Measurements from ENCODE around the gene MIPEP. TPM values are rescaled to one million over a fixed set of nuclear protein-coding genes. Genes with fewer than 3 reads are reported as not detected.

MIPEP gene
- total and polyA plus RNA-seq, 9 of the 15 experiments (the other 6 are each of a cell fraction or from before 2014, with no cell fraction given) = 1.7 to 19.3 (median 13.1) TPM

GRCh38 chr13:23788459-23788858, 100.7 kb downstream of the MIPEP start:
- FAIRE-seq (no peak), ATAC-seq (no peak), DNase-seq (ENCODE audit: extremely low read depth in 1 of 4, low spot score in 3 of 4) (no peak)
- ChIA-PET CTCF (ENCODE audit: low intra/inter-chr PET ratio) (no interaction called here), POLR2A (interaction anchor here (0.6 kb wide), 1 partner anchor 34 kb away, joined by 3 read pairs; no protein-coding TSS in a partner anchor)
- Histone ChIP-seq H3K36me3 (ENCODE audit: control insufficient read depth, insufficient read depth, low read length) (no peaks in the 10 kb centered on the region), H3K27me3 (ENCODE audit: control insufficient read depth in 2 of 2, insufficient read depth in 2 of 2, low read length in 2 of 2) (no peaks in the 10 kb centered on the region), H3K27ac (ENCODE audit: extremely low read depth, low read depth, low read length) (no peak overlapping the region), H3K4me3 (no peak overlapping the region), H2AFZ (ENCODE audit: low read depth, low read length) (no peak overlapping the region), H3K9me1 (ENCODE audit: control insufficient read depth, insufficient read depth, low read length) (no peaks in the 10 kb centered on the region), H3K4me2 (ENCODE audit: insufficient read depth, low read length) (no peak overlapping the region), H3K9ac (ENCODE audit: insufficient read depth in 1 of 2, low read depth in 2 of 2, low read length in 2 of 2) (no peak overlapping the region), H3K9me3 (replicated peaks; ENCODE audit: control insufficient read depth, insufficient read depth, low read depth, low read length) (no peaks in the 10 kb centered on the region), H3K79me2 (ENCODE audit: control insufficient read depth, insufficient read depth, low read length) (no peaks in the 10 kb centered on the region), H3K4me1 (replicated peaks in 1 of 2; ENCODE audit: control insufficient read depth in 2 of 2, insufficient read depth in 2 of 2, low read length in 2 of 2) (no peaks in the 10 kb centered on the region), H4K20me1 (replicated peaks; ENCODE audit: control insufficient read depth, insufficient read depth, low read length) (no peaks in the 10 kb centered on the region)
- no TSS peak for BruUV-seq (replicated peaks)
- WGBS (ENCODE audit: insufficient coverage, low coverage, missing lambda C conversion rate) = 81% methylated on average over 2 of the region's 2 CpGs
- intact Hi-C loops (cut with micrococcal nuclease) = no loop called here
- TF ChIP-seq ZBTB1 (CRISPR knock-in tag; IDR thresholded peaks at IDR 0.05; ENCODE audit: borderline replicate concordance, low read depth) (no peak), CHD4 (IDR thresholded peaks at IDR 0.05; ENCODE audit: insufficient read depth, insufficient replicate concordance, low read depth, low read length, poor library complexity, severe bottlenecking) (no peak), TRIM24 (IDR thresholded peaks at IDR 0.05) (no peak), BCOR (IDR thresholded peaks at IDR 0.05) (no peak)
- in situ Hi-C loops (cut with MboI) = no loop called here

DNA sequence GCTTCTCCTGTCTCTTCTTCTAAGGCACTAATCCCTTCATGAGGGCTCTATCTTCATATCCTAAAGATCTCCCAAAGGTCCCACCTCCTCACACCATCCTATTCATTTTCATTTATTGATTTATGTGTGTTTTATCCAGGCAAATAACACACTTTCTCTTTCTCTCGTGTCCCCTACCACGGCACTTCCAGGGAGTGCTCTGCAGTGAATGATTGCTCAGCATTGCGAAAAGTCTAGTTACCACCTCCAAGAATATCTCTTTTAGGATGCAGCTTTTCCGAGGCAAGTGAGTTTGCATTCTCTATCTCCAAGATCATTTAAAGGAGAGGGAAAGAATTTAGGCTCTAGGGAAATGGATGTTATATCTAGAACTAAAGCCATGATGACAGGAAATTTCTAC, 101.7 kb downstream of the MIPEP start:
- no peak for FAIRE-seq
- no peaks in the 10 kb centered on the region for H4K20me1 ChIP-seq (replicated peaks; ENCODE audit: control insufficient read depth, insufficient read depth, low read length)
- no TSS peak for BruUV-seq (replicated peaks)
- in situ Hi-C loops (cut with MboI) = no loop called here
- ChIA-PET CTCF (ENCODE audit: low intra/inter-chr PET ratio) (no interaction called here), POLR2A (no interaction called here)
- no peak overlapping the region for H2AFZ ChIP-seq (ENCODE audit: low read depth, low read length)
- no peak overlapping the region for H3K4me2 ChIP-seq (ENCODE audit: insufficient read depth, low read length)
- H3K27ac ChIP-seq (ENCODE audit: extremely low read depth, low read depth, low read length) = no peak overlapping the region
- TF ChIP-seq, protein P1, sequence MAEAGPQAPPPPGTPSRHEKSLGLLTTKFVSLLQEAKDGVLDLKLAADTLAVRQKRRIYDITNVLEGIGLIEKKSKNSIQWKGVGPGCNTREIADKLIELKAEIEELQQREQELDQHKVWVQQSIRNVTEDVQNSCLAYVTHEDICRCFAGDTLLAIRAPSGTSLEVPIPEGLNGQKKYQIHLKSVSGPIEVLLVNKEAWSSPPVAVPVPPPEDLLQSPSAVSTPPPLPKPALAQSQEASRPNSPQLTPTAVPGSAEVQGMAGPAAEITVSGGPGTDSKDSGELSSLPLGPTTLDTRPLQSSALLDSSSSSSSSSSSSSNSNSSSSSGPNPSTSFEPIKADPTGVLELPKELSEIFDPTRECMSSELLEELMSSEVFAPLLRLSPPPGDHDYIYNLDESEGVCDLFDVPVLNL (CRISPR knock-in tag; IDR thresholded peaks at IDR 0.05; ENCODE audit: low read depth) = no peak
- no peak for TF ChIP-seq ZNF79 (CRISPR knock-in tag; IDR thresholded peaks at IDR 0.05; ENCODE audit: low read depth)
- no peak for TF ChIP-seq ARHGAP35 (IDR thresholded peaks at IDR 0.05; ENCODE audit: partially characterized antibody)
- no peak for TF ChIP-seq ARID2 (IDR thresholded peaks at IDR 0.05)
- TF ChIP-seq ZNF197 (CRISPR knock-in tag; IDR thresholded peaks at IDR 0.05; ENCODE audit: low read depth) = no peak
- no peak for TF ChIP-seq ZNF551 (CRISPR knock-in tag; IDR thresholded peaks at IDR 0.05)
- TF ChIP-seq HMGN3 (IDR thresholded peaks at IDR 0.05; ENCODE audit: borderline replicate concordance, extremely low read depth, insufficient read length, low read depth, low read length) = no peak
- TF ChIP-seq ZNF146 (CRISPR knock-in tag; IDR thresholded peaks at IDR 0.05; ENCODE audit: unreplicated experiment) = no peak
- H3K9me1 ChIP-seq (ENCODE audit: control insufficient read depth, insufficient read depth, low read length) = no peaks in the 10 kb centered on the region
- no peak for ATAC-seq
- no peaks in the 10 kb centered on the region for H3K4me1 ChIP-seq (replicated peaks in 1 of 2; ENCODE audit: control insufficient read depth in 2 of 2, insufficient read depth in 2 of 2, low read length in 2 of 2)
- no peak for DNase-seq (ENCODE audit: extremely low read depth in 1 of 4, low spot score in 3 of 4)
- no peaks in the 10 kb centered on the region for H3K9me3 ChIP-seq (replicated peaks; ENCODE audit: control insufficient read depth, insufficient read depth, low read depth, low read length)
- H3K9ac ChIP-seq (ENCODE audit: insufficient read depth in 1 of 2, low read depth in 2 of 2, low read length in 2 of 2) = no peak overlapping the region
- no peak overlapping the region for H3K4me3 ChIP-seq
- no peaks in the 10 kb centered on the region for H3K36me3 ChIP-seq (ENCODE audit: control insufficient read depth, insufficient read depth, low read length)
- no peaks in the 10 kb centered on the region for H3K79me2 ChIP-seq (ENCODE audit: control insufficient read depth, insufficient read depth, low read length)
- WGBS (ENCODE audit: insufficient coverage, low coverage, missing lambda C conversion rate) = 30% methylated on average over 4 of the region's 4 CpGs
- no peaks in the 10 kb centered on the region for H3K27me3 ChIP-seq (ENCODE audit: control insufficient read depth in 2 of 2, insufficient read depth in 2 of 2, low read length in 2 of 2)
- intact Hi-C loops (cut with micrococcal nuclease) = no loop called here

All from K562 (cell line).